ENCODE data around the gene ACTL10. TPM values are rescaled to one million over a fixed set of nuclear protein-coding genes. Genes with fewer than 3 reads are reported as not detected.

The ACTL10 gene
- total RNA-seq, 2 donors from 2014 or later: 2.6 to 3.1 TPM

DNA sequence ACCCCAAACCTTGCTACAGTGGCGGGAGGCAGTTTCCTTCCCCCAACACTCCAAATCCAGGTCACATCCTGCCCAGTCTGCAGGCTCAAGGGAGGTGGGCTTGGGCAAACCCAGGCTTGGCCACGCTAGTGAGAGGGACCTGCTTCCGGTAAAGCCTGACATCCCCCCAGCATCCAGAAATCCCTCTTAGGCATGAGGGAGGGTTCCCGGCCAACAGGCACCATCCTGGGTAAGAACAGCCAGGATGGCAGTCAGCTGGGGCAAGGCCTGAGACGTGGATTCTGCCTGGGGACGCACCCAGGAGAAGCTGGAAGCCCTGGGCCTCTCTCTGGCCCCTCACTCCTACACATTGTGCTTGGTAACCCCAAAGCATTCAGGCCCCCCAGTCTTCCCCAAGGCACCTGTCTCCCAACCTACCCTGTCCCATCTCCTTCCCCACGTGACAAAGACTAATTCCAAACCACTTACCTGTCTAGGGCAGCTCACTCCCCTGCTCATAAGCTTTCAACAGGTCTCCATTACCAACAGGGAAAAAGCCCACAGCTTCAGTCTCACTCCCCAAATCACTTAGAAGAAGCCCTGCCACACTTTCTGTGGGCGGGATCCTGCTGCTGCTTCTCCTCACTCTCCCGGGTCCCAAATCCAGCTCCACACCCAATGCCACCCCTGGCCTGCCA lies 2.5 kb upstream of the ACTL10 start:
- Histone ChIP-seq H3K4me1 (ENCODE audit: control insufficient read depth in 1 of 2, low read depth in 2 of 2) (peaks cover 17 to 45% of the 10 kb centered on the region in 2 donors), H3K27me3 (replicated peaks; ENCODE audit: insufficient read depth) (no peaks in the 10 kb centered on the region), H3K27ac (peak overlapping the region; percentile 93 to 94), H3K9me3 (no peaks in the 10 kb centered on the region), H3K36me3 (peaks cover 11% of the 10 kb centered on the region), H3K4me3 (peak overlapping the region; percentile 96)
- ATAC-seq (ENCODE audit: insufficient number of reproducible peaks, low FRiP score, low read depth) (no peak), DNase-seq (ENCODE audit: low spot score) (no peak)
- no peak for TF ChIP-seq CTCF (IDR thresholded peaks at IDR 0.05)

- Histone ChIP-seq H3K36me3 (peaks cover 5% of the 10 kb centered on the region), H3K27ac (peak overlapping the region; percentile 93 to 94), H3K27me3 (replicated peaks; ENCODE audit: insufficient read depth) (no peaks in the 10 kb centered on the region), H3K4me1 (ENCODE audit: control insufficient read depth in 1 of 2, low read depth in 2 of 2) (peaks cover 17 to 48% of the 10 kb centered on the region in 2 donors), H3K9me3 (no peaks in the 10 kb centered on the region), H3K4me3 (no peak overlapping the region)
- ATAC-seq (ENCODE audit: insufficient number of reproducible peaks, low FRiP score, low read depth) (no peak), DNase-seq (ENCODE audit: low spot score) (no peak)
- no peak for TF ChIP-seq CTCF (IDR thresholded peaks at IDR 0.05)
Measured at GRCh38 chr20:33664762-33665144, 2.0 kb upstream of the ACTL10 start.

DNA sequence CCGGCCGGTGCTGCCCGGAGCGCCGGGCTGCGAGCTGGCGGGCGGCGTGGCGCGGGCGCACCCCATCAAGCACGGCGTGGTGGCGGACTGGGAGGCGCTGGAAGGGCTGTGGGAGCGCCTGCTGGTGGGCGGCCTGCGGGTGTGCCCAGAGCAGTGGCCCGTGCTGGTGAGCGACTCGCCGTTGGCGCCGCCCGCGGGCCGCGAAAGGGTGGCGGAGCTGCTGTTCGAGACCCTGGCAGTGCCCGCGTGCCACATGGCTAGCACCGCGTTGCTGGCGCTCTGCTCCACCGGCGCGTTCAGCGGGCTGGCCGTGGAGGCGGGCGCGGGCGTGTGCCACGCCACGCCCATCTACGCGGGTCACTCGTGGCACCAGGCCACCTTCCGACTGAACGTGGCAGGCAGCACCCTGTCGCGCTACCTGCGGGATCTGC lies 517 bp downstream of the ACTL10 start:
- no peak for ATAC-seq (ENCODE audit: insufficient number of reproducible peaks, low FRiP score, low read depth)
- Histone ChIP-seq H3K27ac (peak overlapping the region; percentile 88 to 93), H3K4me3 (peak overlapping the region; percentile 85), H3K4me1 (ENCODE audit: control insufficient read depth in 1 of 2, low read depth in 2 of 2) (peaks cover 17 to 73% of the 10 kb centered on the region in 2 donors), H3K9me3 (no peaks in the 10 kb centered on the region), H3K27me3 (replicated peaks; ENCODE audit: insufficient read depth) (no peaks in the 10 kb centered on the region), H3K36me3 (no peaks in the 10 kb centered on the region)
- DNase-seq (ENCODE audit: low spot score): no peak
- no peak for TF ChIP-seq CTCF (IDR thresholded peaks at IDR 0.05)

DNA sequence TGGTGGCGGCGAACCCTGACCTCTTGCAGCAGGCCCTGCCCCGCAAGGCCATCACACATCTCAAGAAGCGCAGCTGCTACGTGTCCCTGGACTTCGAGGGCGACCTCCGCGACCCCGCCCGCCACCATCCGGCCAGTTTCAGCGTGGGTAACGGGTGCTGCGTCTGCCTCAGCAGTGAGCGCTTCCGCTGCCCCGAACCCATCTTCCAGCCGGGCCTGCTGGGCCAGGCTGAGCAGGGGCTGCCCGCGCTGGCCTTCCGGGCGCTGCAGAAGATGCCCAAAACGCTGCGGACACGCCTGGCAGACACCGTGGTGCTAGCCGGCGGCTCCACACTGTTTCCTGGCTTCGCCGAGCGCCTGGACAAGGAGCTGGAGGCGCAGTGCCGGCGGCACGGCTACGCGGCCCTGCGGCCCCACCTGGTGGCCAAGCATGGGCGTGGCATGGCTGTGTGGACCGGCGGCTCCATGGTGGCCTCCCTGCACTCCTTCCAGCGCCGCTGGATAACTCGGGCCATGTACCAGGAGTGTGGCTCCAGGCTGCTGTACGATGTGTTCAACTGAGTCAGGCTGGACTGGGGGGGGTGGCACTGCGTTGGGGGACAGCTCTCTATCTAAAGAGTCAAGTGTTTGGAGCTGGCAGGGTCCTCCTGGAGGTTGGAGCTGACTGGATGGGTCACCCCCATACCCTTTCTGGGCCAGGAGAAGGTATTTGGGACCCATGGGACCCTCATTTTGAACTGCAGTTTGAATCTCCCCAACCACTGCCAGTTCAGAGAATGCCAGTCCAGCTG lies 1.1 kb downstream of the ACTL10 start:
- Histone ChIP-seq H3K4me1 (ENCODE audit: control insufficient read depth in 1 of 2, low read depth in 2 of 2) (peaks cover 22 to 74% of the 10 kb centered on the region in 2 donors), H3K4me3 (peak overlapping the region; percentile 85), H3K36me3 (no peaks in the 10 kb centered on the region), H3K27me3 (replicated peaks; ENCODE audit: insufficient read depth) (no peaks in the 10 kb centered on the region), H3K27ac (peak overlapping the region; percentile 88 to 93), H3K9me3 (no peaks in the 10 kb centered on the region)
- no peak for ATAC-seq (ENCODE audit: insufficient number of reproducible peaks, low FRiP score, low read depth)
- DNase-seq (ENCODE audit: low spot score): no peak
- TF ChIP-seq CTCF (IDR thresholded peaks at IDR 0.05): peak; percentile 92

- Histone ChIP-seq H3K4me1 (ENCODE audit: control insufficient read depth in 1 of 2, low read depth in 2 of 2) (peaks cover 27 to 79% of the 10 kb centered on the region in 2 donors), H3K27ac (peak overlapping the region; percentile 88 to 93), H3K4me3 (peak overlapping the region; percentile 85), H3K36me3 (no peaks in the 10 kb centered on the region), H3K27me3 (replicated peaks; ENCODE audit: insufficient read depth) (no peaks in the 10 kb centered on the region), H3K9me3 (no peaks in the 10 kb centered on the region)
- no peak for ATAC-seq (ENCODE audit: insufficient number of reproducible peaks, low FRiP score, low read depth)
- no peak for TF ChIP-seq CTCF (IDR thresholded peaks at IDR 0.05)
- no peak for DNase-seq (ENCODE audit: low spot score)
Measured at GRCh38 chr20:33668466-33669155, 1.9 kb downstream of the ACTL10 start.
